Stimulated activated CD8-positive, alpha-beta memory T cell treated with anti-CD3 and anti-CD28 coated beads, Interleukin-15, amount 100 ng/mL, for 48 hours (primary cell): ENCODE measurements around the gene TEX264.

Source experiments
- DNase-seq, 2 donors: peaks; one replicate each; pipeline ENCODE4 v3.0.0-alpha.2; 2020; ENCODE audit warnings: low read depth in 2 of 2

Gene TEX264

DNA sequence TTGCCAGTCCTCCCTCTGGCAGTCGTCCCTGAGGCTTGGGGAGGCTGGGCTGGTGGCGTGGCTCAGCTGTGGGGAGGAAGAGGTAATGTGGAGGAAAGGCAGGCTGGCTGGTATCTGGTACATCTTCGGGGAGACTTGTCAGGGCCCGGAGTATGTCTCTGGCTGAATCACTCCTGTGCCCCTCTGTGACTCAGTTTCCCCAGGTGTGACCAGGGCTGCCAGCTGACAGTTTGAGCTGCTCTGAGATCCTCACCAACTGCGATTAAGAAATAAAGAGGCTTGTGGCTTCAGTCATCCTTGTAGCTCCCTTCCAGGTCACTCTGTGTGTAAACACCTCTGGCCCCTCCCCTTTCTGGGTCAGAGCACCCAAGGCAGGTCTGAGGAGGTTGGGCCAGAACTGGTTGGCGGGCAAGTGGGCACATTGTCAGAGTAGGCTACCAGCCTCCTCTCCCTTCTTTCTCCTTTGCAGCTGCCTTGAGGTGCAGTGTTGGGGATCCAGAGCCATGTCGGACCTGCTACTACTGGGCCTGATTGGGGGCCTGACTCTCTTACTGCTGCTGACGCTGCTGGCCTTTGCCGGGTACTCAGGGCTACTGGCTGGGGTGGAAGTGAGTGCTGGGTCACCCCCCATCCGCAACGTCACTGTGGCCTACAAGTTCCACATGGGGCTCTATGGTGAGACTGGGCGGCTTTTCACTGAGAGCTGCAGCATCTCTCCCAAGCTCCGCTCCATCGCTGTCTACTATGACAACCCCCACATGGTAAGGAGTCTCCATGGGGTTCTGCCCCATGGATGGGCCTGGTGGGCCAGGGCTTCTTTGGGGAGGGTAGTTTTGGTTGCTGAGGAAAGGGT is 3.0 kb downstream of the TEX264 start:
- DNase-seq, result no peak

DNA sequence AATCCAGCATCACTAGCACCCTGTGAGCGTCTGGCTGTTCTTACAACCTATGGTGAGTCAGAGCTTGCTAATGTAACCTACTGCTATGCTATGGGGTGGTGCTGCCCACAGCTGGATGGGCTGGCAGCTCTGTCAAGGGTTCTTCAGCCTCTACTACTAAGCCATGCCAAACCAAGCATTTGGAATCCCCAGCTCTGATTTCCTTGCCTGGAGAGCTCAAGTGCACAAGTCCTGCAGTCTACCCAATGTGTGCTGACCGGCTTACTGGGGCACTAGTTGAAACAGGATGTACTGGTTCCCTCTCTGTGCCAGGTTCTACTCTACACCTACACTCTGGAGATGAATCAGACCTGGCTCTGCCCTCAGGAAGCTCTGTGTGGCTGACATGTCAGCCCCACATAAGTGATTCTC is 4.2 kb downstream of the TEX264 start:
- no peak for DNase-seq

DNA sequence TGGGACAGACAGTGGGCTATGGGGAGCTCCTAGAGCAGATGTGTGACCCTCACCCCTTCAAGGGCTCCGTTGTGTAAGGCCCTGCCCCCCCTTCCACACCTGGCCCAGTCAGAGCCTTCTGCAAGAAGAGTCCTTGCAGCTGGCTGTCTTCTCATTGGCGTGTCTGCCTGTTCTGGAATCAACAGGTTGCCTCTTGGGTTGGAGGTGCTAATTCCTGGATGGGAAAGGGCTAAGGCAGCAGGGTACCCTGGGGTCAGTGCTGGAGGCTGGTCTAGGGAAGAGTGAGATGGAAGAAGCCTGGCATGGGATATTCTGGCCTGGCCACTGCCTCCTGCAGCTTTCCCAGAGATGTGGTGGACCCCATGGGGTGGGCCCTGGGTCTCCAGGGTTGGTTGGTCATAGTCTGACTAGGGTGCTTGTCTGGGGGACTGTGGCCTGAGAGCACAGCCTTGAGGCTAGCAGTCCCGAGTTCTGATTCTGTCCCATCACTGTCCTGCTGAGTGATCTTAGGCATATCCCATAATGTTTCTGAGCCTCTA is 5.1 kb downstream of the TEX264 start:
- no peak for DNase-seq

DNA sequence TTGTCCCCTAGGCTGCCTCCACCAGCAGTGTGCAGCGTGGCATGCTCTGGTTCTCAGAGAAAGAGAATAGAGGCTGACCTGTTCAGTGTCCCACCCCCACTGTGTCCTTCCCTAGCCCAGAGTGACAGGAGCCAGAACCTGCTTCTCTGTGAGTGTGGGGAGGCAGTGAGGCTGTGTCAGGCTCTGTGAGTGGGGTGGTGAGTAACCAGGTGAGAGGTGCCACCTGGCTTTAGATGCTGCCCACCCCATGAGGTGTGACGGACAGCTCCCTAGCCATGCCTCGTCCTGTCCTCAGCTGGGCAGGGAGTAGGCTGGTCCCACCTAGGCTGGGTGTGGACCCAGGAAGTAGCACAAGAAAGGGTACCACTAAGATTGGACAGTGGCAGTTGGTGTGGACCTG is 6.3 kb downstream of the TEX264 start:
- no peak for DNase-seq

DNA sequence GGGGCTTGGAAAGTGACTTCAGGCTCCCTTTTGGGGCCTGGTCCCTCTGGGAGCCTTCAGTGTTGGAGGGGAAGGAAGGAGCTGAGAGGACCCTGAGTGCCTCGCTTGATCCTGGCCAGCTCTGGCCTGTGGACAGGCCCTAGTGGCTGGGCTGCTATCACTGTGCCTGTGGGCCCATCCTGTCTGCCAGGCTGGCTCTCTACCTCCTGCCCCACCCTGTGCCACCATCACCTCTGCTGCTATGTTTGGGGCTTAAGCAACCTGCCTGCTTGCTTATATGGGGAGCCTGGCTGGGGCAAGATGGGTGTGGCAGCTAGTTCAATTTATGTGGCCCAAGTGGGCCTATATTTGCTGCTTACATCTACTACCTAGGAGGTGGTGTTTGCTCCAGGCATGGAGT is 7.1 kb downstream of the TEX264 start:
- no peak for DNase-seq

DNA sequence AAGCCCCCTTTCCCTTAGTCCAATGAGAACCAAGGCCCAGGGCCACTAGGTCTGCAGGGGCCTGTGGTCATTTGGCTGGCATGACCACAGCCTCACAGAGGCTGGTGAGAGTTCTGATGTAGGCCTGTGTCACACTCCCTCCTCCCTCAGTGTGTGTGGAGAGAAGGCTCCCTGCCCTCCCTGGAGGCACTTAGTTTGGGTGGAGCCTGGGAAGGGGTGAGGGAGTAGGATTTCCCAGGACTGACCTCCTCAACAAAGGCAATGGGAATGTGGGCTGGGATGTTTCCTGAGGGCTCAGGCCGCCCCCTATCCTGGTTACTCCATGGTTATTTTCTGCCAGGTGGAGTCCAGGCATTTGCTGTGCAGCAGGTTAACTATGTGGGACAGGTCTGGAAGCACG is 7.6 kb downstream of the TEX264 start:
- no peak for DNase-seq

DNA sequence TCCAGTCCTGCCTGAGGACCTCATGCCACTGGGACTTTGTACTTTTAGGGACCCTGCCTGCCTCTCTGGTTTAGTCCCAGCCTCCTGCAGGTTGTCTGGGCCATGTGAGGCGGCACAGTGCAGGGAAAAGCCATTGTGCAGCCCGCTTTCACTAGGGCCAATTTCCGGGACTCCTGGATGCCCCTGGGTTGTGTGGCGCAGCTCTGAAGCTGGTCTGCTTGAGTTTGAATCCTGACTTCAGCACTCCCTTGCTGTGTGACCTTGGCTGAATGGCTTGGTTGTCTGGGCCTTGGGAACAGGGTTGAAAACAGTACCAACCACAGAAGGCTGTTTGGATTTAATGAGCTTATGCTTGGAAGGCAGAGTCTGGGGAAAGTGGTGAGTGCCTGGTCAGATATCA is 8.3 kb downstream of the TEX264 start:
- no peak for DNase-seq

DNA sequence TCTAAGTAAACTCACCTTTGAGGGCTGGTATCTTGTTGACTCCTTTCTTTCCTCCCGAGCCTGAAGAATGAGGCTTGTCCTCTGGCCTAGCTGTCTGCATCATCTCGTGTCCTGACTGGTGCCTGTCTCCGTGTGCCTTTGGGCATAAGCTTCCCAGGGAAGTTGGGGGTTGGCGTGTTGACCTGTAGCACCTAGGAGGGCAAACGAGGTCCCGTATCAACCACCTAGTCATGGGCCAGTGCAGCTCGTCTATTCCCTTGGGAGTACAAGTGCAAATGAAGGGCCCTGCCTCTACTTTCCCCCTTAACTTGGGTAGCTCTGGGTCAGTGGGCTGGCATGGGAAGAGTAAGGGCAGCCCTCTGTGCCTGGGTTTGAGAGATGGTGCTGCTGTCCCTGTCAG is 8.7 kb downstream of the TEX264 start:
- DNase-seq, result no peak

DNA sequence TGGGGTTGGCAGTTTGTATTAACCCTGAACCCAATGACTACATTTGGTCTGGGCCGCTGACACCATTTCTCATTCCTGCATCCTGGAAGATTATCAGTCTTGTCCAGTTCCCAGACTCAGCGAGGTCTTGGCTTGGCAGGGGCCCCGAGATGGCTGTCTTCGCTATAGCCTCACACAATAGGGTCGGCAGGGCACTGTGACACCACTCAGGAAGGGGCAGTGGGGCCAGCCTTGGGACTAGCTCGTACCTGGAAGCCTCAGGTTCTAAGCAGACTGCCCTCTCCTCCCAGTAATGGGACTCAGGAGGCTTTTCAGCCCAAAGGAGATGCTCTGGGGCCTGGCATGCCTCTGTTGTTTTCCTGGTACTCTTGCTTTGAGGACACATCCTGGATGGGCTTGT is 9.1 kb downstream of the TEX264 start:
- DNase-seq, result no peak

DNA sequence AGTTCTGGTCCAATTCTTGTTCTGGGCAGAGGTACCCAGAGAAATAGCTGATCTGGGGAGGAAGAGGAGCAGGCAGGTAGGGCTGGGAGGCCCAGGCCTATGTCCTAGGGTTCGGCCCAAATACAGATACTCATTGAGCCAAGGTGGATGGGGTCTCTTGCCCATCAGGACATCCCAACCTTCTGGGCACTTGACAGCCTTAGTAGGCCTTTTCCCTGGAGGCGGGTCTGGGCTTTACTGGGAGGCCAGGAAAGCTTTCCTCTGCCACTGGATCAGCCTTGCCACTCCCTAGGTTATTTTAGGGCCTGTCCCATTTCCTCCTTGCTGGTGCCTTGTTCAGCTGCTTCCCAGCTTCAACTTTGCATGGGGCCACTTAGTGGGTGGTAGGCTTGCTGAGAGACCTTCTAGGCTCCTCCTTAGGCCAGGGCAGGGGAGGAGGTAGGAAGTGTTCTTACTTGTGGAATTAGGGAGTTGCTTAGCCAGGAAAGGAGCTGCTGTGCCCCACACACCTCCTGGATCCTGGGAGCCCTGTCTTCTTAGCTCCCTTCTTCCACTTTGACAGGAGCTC is 9.7 kb downstream of the TEX264 start:
- no peak for DNase-seq

DNA sequence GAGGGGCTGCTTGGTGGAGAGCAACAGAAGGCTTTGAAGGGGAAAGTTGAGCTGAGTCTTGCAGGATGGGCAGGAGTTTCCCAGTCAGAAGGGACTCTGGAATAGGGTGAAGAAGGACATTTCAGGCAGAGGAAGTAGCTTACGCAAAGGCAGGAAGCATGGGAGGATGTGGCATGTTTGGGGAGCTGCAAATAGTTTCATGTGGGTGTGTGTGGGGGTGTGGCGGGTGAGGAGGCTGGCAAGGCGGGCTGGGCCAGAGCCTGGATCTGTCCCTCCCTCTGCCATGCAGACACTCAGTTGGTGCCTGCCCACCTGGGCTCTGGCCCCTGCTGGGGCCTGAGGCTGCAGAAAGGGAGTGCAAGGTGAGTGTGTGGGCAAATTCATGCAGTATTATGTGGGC is 10.4 kb downstream of the TEX264 start:
- no peak for DNase-seq

DNA sequence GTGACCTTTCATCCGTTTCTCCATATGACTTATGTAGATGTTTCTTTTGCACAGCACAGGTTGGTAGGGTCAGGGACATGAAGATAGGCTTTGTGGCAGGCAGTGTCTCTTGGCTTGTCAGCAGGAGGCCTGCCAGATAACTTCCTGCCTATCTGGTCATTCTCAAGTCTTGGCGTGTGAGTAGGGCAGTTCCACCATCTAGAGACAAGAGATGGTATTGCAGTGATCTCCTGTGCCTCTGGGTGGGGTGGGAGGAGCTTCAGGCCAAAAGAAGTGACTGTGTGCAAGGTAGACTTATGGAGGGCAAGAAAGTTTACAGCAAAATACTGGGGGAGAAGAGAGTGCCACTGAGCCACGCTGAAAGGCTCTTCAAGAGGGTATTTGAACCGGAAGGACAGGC is 11.0 kb downstream of the TEX264 start:
- DNase-seq, result peak; percentile 48 to 53

DNA sequence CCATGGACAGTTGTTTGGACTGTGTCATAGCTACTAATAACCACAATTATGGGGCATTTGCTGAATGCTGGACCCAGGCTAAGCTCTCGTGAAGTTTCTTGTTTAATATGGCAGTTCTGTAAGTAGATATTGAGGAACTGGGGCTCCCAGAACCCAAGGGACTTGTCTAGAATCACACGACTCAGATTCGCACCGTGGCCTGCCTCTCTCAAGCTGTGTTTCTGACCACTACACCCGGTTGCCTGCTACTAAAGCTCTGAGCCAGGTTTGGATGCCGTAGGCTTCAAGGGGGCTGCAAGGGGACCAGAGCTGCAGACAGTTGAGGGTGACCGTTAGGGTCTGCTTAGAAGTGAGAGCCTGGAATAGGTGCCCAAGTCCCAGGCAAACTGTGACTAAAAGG is 11.5 kb downstream of the TEX264 start:
- no peak for DNase-seq

DNA sequence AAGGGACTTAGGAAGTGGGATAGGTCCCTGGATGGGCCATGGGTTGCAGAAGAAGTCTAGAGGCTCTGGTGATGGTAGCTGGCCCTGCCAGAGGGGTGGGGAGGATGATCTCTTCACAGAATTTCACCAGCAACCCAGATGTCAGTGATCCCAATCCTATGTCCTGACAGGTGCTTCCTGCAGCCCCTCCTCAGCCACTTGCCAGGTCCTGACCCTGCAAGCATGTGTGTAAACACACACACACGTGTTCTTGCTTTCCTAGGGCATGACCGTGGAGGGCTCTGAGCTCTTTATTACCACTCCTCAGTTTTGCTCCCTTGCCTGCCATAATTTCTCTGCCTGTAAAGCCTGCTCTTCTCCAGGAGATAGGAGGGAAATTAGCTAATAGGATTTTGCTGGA is 12.5 kb downstream of the TEX264 start:
- DNase-seq, result no peak

DNA sequence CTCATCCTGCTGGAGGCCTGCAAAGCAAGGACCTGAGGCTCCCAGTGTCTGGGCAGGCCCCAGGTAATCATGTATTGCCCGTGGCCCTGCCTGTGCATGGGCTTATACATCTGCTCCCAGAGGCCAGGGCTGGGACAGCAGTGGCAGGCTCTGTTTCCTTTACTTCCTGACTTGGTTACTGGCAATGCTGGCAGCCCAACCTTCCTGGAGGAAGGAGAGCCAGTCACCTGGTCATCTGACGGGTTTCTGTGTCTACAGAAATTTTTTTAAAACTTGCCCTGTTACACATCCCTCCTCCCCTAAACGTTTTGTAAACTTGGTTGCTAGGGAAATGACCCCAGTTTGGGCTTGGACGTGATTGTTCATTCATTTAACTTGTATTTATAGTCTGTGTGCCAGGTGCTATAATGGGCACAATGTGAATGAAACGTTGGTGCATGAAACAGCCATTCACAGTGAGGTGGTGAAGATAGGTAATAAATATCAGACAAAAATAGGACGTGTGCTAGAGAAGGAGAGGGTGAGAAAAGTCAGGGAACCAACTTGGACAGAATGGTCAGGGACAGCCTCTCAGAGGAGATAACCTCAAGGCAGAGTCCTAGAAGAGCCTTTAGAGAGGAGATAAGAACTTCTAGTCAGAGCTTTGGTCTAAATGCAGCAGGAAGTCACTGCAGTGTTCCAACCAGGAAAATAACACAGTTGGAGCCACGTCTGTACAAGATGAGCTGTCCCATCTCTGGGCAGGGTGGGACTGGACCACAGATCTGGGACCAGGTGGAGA is 14.1 kb downstream of the TEX264 start:
- no peak for DNase-seq

DNA sequence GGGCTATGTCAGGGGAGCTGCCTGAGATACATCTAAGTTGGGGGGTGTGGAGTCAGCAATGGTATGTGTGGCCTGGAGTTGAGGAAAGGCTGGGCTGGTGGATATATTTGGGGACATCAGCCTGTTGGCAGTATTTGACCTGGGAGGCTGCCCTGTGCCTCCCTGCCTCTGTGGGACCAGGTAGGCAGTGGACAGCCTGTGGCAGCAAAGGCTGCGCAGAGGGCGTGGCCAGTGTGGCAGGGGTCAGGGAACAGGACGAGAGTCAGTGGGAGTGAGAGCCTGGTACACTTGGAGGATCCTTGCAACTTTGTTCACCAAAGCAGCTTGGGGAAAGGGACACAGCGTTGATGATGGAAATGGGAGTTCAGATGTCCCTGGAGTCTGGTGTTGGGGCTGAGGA is 15.0 kb downstream of the TEX264 start:
- no peak for DNase-seq

DNA sequence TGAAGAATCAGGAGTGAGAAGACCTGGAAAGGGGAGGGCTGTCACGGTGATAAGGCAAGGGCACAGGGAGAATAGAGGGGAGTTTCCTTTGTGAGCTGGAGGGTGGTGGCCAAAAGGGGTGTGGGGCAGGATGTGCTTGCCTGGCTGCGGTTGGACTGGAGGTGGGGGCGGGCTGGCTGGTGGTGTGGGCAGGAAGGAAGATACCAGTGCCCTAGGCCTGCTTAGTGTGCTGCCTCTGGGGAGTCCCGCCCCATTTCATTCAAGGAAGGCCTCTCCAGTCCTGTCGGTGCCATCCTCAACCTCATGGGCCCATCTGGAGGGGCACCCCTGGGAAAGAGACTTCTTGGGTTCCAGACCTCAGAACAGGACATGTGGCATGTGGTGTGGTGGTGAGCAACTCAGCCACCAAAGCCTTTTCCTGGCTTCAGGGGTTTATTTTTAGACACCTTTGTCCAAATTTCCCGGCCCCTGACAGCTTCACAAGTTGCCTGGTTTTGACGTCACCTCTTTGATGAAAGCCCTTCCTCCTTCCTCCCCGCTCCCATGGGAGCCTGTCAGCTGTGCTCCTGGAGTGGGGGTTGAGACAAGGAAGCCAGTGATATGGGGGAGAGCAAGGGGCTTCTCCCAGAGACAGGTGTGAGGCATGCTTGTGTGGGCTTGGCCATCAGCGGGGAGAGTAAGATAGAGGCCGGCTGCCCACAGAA is 15.6 kb downstream of the TEX264 start:
- peak; percentile 74 to 83 for DNase-seq

DNA sequence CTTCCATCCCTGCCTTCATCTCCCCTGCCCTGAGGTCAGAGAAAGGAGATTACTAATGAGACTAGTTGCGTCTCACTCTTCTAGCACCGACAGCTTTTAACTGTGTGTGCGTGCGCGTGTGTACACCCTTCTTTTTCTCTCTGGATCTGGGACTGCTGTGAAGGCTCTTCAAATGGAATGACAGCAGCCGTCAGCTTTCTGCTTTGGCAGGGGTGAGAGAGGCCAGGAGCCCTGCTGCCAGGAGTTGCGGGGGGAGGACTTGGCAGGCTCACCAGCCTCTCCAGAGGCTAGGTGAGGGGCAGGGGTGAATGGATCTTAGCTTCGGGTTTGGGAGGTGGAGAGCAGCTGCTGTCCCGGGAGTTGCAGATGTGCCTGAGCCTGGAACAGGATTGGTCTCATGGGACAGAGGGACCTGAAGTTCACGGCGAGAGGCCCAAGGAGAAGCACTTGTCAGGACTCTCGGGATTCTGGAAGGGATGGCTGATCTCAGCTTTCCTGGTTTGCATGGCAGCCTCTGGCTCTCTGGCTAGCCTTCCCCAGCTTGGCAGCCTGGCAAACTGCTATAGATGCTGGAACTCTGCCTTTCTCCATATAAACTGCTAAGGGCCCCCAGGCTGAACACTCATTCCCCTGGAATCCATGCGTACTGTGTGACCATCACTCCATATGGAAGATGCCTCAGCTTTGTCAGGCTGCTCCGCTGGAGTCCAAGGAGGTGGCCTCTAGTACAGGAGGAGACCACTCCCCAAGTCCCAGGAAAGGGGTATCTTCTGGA is 16.6 kb downstream of the TEX264 start:
- DNase-seq, result no peak

DNA sequence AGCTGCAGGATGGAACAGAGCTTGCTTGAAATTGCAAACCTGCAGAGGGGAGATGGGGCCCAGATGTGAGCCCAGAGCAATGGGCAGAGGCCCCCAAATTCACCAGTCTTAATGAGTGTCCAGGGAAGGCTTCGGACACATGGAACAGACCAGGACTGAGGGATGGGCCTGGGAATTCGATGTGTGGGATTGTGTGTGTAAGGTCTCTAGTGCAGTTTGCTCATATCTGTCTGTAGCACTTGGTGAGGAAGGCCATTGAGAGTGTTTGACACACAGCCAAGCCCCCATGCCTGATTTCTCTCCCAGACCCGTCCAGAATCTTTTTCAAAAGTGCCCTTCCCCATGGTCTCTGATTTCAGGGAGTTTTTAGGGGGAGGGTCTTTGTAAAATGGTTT is 17.2 kb downstream of the TEX264 start:
- no peak for DNase-seq

DNA sequence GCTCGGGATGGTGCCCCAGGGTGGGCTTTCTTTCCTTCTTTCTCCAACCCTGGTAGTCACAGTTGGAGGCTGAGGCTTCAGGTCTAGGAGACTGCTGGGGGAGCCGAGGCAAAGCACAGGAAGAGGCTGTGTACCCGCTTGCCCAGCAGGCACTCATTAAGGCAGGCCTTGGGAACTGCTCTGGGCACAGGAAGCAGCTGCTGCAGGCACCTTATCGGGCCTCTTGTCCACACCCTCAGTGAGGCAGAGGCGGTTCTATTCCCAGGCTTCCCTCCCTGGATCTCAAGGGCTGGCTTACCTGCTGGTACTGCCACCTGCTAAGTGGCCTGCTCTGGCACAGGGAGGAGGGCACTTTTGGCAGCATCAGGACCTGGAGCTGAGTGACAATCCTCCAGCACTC is 20.0 kb downstream of the TEX264 start:
- no peak for DNase-seq

DNA sequence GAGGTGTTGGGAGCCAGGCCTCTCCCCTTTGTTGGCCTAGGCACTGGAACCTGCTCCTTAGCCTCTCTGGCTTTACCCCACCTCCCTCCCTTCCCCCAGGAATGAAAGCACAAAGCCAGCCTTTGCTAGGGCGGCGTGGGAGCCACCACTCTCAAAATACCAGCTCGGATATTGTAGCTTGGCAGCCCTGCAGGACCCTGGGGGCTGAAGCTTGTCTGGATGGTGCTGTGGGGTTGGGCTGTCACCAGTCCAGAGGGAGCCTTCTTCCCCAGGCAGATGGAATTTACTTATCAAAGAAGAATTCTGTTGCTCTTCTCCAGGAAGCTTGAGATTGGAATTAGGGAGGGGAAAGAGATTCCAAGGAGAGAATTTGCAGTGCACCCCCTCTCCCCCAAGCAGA is 20.9 kb downstream of the TEX264 start:
- DNase-seq, result no peak
